Inflammatory macrophage treated with lipopolysaccharide for 1 hour (primary cell): ENCODE results near the gene LLGL2.

ENCODE experiments used
- DNase-seq, 2 donors: peaks; one replicate each; pipeline ENCODE4 v3.0.0-alpha.2; 2020 to 2022

The LLGL2 gene

GRCh38 chr17:75616521-75617122 lies 91.1 kb downstream of the LLGL2 start:
- DNase-seq: no peak

DNA sequence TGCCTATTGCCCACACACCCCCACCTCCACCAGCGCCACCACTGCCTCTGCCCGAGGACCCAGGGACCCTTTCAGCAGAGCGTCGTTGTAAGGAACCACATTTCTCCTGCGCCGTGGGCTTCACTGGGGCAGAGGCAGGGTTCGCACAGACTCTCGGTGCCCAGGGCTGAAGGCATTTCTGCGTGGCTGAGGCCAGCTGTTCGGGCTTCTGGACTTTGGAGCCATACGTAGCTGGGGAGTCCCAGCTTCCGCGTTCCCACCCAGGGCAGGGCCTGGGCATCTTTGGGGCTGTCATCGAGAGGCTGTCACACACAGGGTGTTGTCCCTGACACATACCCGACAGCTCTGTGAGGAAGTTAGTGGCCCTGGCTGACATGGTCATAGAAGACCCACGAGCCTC lies 91.7 kb downstream of the LLGL2 start:
- no peak for DNase-seq

DNA sequence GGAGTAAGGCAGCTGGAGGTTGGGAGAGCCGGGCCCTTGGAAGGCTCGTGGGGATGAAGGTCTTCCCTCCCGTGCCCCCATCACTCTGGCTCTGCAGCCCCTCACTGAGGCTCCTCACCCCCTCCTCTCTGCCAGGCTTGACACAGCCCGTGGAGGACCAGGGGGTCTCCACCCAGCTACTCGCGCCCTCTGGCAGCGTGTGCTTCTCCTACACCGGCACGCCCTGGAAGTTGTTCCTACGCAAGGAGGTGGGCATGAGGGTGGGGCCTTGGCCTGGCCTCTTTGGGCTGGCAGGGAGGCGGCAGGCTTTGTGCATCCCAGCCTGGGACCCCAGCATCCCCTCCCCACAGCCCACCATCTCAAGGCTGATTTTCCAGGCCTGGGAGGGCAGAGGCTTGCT lies 92.2 kb downstream of the LLGL2 start:
- no peak for DNase-seq

GRCh38 chr17:75619506-75620431 lies 94.3 kb downstream of the LLGL2 start:
- DNase-seq: peak in 1 of 2 donors; percentile 8

GRCh38 chr17:75621489-75621888 lies 96.0 kb downstream of the LLGL2 start:
- DNase-seq: no peak

DNA sequence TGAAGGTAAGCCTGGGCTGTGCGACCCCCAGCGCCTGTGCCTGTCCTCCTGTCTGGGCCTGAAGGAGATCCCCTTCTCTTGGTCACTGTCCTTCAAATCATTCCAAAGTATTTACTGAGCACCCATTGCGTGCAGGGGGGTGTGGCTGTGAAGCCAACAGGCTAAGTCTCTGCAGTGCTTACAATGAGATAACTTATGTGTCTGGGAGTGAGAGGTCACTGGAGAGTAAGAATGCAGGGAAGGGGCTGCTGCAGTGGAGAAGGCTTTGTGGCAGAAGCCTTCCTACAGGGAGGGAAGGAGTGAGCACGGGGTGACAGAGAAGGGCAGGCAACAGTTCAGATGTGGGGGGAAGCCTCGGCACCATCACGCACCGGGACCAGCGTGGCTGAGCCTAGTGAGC lies 96.6 kb downstream of the LLGL2 start:
- no peak for DNase-seq

DNA sequence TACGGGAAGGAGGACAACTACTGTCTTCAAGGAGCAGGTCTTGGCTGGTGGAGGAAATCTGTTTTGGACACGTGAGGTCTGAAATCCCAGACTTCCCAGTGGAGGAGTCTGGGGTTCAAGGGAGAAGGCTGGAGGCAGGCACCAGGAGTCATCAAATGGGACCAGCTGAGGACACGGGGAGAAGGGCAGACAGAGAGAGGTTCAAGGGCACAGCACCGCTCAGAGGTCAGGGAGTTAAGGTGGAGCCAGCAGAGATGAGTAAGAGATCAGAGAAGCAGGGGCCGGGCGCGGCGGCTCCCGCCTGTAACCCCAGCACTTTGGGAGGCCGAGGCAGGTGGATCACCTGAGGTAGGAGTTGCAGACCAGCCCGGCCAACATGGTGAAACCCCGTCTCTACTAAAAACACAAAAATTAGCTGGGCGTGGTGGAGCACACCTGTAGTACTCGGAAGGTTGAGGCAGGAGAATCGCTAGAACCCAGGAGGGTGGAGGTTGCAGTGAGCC lies 97.3 kb downstream of the LLGL2 start:
- DNase-seq: no peak

DNA sequence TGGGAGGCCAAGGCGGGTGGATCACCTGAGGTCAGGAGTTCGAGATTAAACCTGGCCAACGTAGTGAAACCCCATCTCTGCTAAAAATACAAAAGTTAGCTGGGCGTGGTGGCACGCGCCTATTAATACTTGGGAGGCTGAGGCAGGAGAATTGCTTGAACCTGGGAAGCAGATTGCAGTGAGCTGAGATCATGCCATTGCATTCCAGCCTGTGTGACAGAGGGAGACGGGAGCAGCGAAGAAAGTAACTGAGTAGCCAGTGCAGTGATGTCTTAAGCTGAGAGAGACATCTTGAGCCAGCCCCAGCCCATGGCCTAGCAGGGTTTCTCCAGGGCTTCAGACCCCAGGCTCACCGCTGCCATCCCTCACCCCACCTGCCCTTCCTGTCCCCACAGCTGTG lies 97.9 kb downstream of the LLGL2 start:
- no peak for DNase-seq

GRCh38 chr17:75624021-75624420 lies 98.5 kb downstream of the LLGL2 start:
- no peak for DNase-seq
